ENCODE results near the gene CHST6. TPM values are rescaled to one million over a fixed set of nuclear protein-coding genes. Genes with fewer than 3 reads are reported as not detected.

The CHST6 gene
- total RNA-seq, 1 donor from 2014 or later = 1.1 TPM

GRCh38 chr16:75443298-75443697 is 51.9 kb downstream of the CHST6 start:
- DNase-seq (ENCODE audit: low read depth) = no peak

- peak; percentile 94 for DNase-seq (ENCODE audit: low read depth)
These were observed 61.4 kb downstream of the CHST6 start for GRCh38 chr16:75433732-75434413.

- peak; percentile 82 for DNase-seq (ENCODE audit: low read depth)
These were observed 62.2 kb downstream of the CHST6 start, which contains the start of gene CFDP1 for GRCh38 chr16:75432828-75433731. Gene CFDP1, minus strand, starts transcription at chr16:75433503. Its CDS starts 151 bp downstream, at chr16:75433352.

GRCh38 chr16:75429621-75430403 is 65.4 kb downstream of the CHST6 start:
- no peak for DNase-seq (ENCODE audit: low read depth)

- DNase-seq (ENCODE audit: low read depth) = peak; percentile 40
These were observed 68.7 kb downstream of the CHST6 start for GRCh38 chr16:75426524-75426923.

GRCh38 chr16:75424105-75424762 is 71.0 kb downstream of the CHST6 start:
- peak; percentile 78 for DNase-seq (ENCODE audit: low read depth)

- DNase-seq (ENCODE audit: low read depth) = peak; percentile 18
These were observed 71.5 kb downstream of the CHST6 start for GRCh38 chr16:75423723-75424104.

Other genes starting within 250 kb of the CHST6 start
- gene BCAR1, start 243.8 kb downstream of the CHST6 start, total RNA-seq = 48.6 and 116 TPM in 2 replicates
- 39.6 and 96.2 TPM in 2 replicates for gene CFDP1, start 61.9 kb downstream of the CHST6 start, total RNA-seq
- gene TMEM170A, start 30.8 kb downstream of the CHST6 start, total RNA-seq = 28.8 and 30.9 TPM in 2 replicates
- gene CHST5, start 40.7 kb upstream of the CHST6 start, total RNA-seq = 0.05 TPM in 1 of 2 replicates, not detected in the other
- gene TMEM231, start 60.8 kb upstream of the CHST6 start, total RNA-seq = 9.7 and 18.3 TPM in 2 replicates
- gene GABARAPL2, start 70.9 kb upstream of the CHST6 start, total RNA-seq = 42.9 and 101 TPM in 2 replicates
- 67.9 and 97.7 TPM in 2 replicates for gene ADAT1, start 127.8 kb upstream of the CHST6 start, total RNA-seq
- 144 and 236 TPM in 2 replicates for gene KARS1, start 152.2 kb upstream of the CHST6 start, total RNA-seq
- 31.8 and 35.7 TPM in 2 replicates for gene TERF2IP, start 152.3 kb upstream of the CHST6 start, total RNA-seq
- gene CPHXL2, start 181.6 kb upstream of the CHST6 start, total RNA-seq = not detected in 2 replicates
- not detected in 2 replicates for gene DUXB, start 206.0 kb upstream of the CHST6 start, total RNA-seq
- not detected in 2 replicates for gene CPHXL, start 231.0 kb upstream of the CHST6 start, total RNA-seq